ENCODE data around the gene RCOR3.

DNA sequence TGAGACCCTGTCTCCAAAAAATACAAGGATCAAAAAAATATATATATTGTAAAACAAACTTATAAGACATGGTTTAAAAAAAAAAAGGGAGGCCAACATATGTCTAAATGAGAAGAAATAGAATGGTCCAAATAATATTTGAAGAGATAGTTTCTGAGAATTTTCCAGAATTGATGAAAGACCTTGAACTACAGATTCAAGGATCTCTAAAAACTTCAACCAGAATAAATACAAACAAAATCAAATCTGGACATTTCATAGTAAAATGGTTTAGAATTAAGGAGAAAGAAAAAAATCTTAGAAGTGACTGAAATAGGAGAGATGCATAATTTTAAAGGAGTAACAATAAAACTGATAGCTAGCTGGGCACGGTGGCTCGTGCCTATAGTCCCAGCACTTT is 45.5 kb upstream of the RCOR3 start:
- TF ChIP-seq CTCF (IDR thresholded peaks at IDR 0.05; ENCODE audit: insufficient read depth, low read length, poor library complexity, severe bottlenecking): no peak
- TF ChIP-seq EZH2phosphoT487 (conservative IDR thresholded peaks at IDR 0.05; ENCODE audit: low read length): no peak

Measured in SU-DHL-6 (cell line).